HG03575 (cell line): ENCODE data around the gene ZBTB12.
"Not testable (repeated sequence)": the region's sequence is repeated elsewhere in the genome, so short reads cannot be mapped to it uniquely, and the experiment has no call there.

Experiments used
- ATAC-seq: cut with Tn5 transposase; IDR thresholded peaks from one replicate; pipeline ENCODE4 v1.9.1; 2021; ENCODE audit not compliant: unreplicated experiment, insufficient number of reproducible peaks, low FRiP score; ENCODE audit errors: extremely low read depth

ZBTB12 gene

GRCh38 chr6:31927242-31927862, 25.5 kb upstream of the ZBTB12 start, which contains the start of gene C2:
Gene C2, plus strand, starts transcription at chr6:31927717. Its CDS starts 36 bp downstream, at chr6:31927753.
- no peak for ATAC-seq

- ATAC-seq: no peak
These were observed 21.1 kb upstream of the ZBTB12 start for GRCh38 chr6:31922942-31923341.

GRCh38 chr6:31920811-31921210, 18.9 kb upstream of the ZBTB12 start:
- no peak for ATAC-seq

- ATAC-seq: no peak
These were observed 17.9 kb upstream of the ZBTB12 start for GRCh38 chr6:31919624-31920303.

- ATAC-seq: no peak
These were observed 16.3 kb upstream of the ZBTB12 start for GRCh38 chr6:31918069-31918720.

- ATAC-seq: no peak
These were observed 13.9 kb upstream of the ZBTB12 start for GRCh38 chr6:31915756-31916155.

GRCh38 chr6:31915351-31915750, 13.5 kb upstream of the ZBTB12 start:
- no peak for ATAC-seq

GRCh38 chr6:31911826-31912585, 10.1 kb upstream of the ZBTB12 start:
- ATAC-seq: no peak

- ATAC-seq: not testable (repeated sequence)
These were observed 7.4 kb upstream of the ZBTB12 start for GRCh38 chr6:31909298-31909697.

GRCh38 chr6:31908791-31909190, 6.9 kb upstream of the ZBTB12 start:
- ATAC-seq: no peak

- ATAC-seq: not testable (repeated sequence)
These were observed 6.4 kb upstream of the ZBTB12 start for GRCh38 chr6:31908255-31908654.

GRCh38 chr6:31907158-31907813, 5.4 kb upstream of the ZBTB12 start:
- ATAC-seq: no peak

GRCh38 chr6:31906727-31907126, 4.8 kb upstream of the ZBTB12 start:
- ATAC-seq: not testable (repeated sequence)

- ATAC-seq: no peak
These were observed 4.2 kb upstream of the ZBTB12 start for GRCh38 chr6:31906122-31906521.

- no peak for ATAC-seq
These were observed 3.2 kb upstream of the ZBTB12 start for GRCh38 chr6:31905041-31905440.

- ATAC-seq: no peak
These were observed 2.1 kb upstream of the ZBTB12 start for GRCh38 chr6:31903957-31904356.

GRCh38 chr6:31901415-31901952, 402 bp downstream of the ZBTB12 start:
- no peak for ATAC-seq

- ATAC-seq: no peak
These were observed 920 bp downstream of the ZBTB12 start for GRCh38 chr6:31900917-31901414.
